SK-N-SH treated with all-trans-retinoic acid at 6 μM for 48 hours (cell line): ENCODE results near the gene HLF.

Source experiments
- ARNTL ChIP-seq: fragments of 450-650 bp; formaldehyde crosslinking; IDR thresholded peaks from 2 replicates; pipeline ENCODE4 v1.5.0; 2020; ENCODE audit warnings: low read depth, mild to moderate bottlenecking, moderate library complexity, borderline replicate concordance
- BACH2 ChIP-seq: fragments of 250-450 bp; sonication (Bioruptor Pico); IDR thresholded peaks from 2 replicates; pipeline ENCODE4 v1.9.0; 2021; ENCODE audit warnings: mild to moderate bottlenecking, borderline replicate concordance
- GLIS3 ChIP-seq: fragments of 250-450 bp; sonication (Bioruptor Pico); IDR thresholded peaks from 2 replicates; pipeline ENCODE4 v1.5.0; 2020; ENCODE audit warnings: mild to moderate bottlenecking, moderate library complexity
- OSR1 ChIP-seq: fragments of 250-450 bp; sonication (Bioruptor Pico); IDR thresholded peaks from 2 replicates; pipeline ENCODE4 v1.8.0; 2022; ENCODE audit warnings: moderate library complexity, mild to moderate bottlenecking, inconsistent platforms
- POU6F1 ChIP-seq: fragments of 250-450 bp; sonication (Bioruptor Pico); IDR thresholded peaks from 2 replicates; pipeline ENCODE4 v1.8.0; 2021; ENCODE audit warnings: low read depth, mild to moderate bottlenecking, moderate library complexity, borderline replicate concordance
- PPARA ChIP-seq: fragments of 250-450 bp; sonication (Bioruptor Pico); IDR thresholded peaks from 2 replicates; pipeline ENCODE4 v1.5.0; 2020; ENCODE audit warnings: mild to moderate bottlenecking, borderline replicate concordance
- RARB ChIP-seq: fragments of 250-450 bp; sonication (Bioruptor Pico); IDR thresholded peaks from 2 replicates; pipeline ENCODE4 v1.8.0; 2021; ENCODE audit warnings: mild to moderate bottlenecking, moderate library complexity
- SNAI2 ChIP-seq: fragments of 250-450 bp; sonication (Bioruptor Pico); IDR thresholded peaks from 2 replicates; pipeline ENCODE4 v1.5.0; 2020; ENCODE audit warnings: mild to moderate bottlenecking, moderate library complexity
- TOX ChIP-seq: fragments of 250-450 bp; sonication (Bioruptor Pico); IDR thresholded peaks from 2 replicates; pipeline ENCODE4 v1.8.0; 2021; ENCODE audit warnings: mild to moderate bottlenecking, moderate library complexity, borderline replicate concordance
- TSHZ2 ChIP-seq: fragments of 250-450 bp; sonication (Bioruptor Pico); IDR thresholded peaks from 2 replicates; pipeline ENCODE4 v1.5.0; 2020; ENCODE audit warnings: mild to moderate bottlenecking, moderate library complexity
- ZC3H10 ChIP-seq: fragments of 250-450 bp; sonication (Bioruptor Pico); IDR thresholded peaks from 2 replicates; pipeline ENCODE4 v1.5.1; 2021; ENCODE audit warnings: mild to moderate bottlenecking, moderate library complexity
- ZFP3 ChIP-seq: fragments of 250-450 bp; sonication (Bioruptor Pico); IDR thresholded peaks from 2 replicates; pipeline ENCODE4 v1.5.0; 2020; ENCODE audit warnings: mild to moderate bottlenecking, moderate library complexity
- ZNF565 ChIP-seq: fragments of 450-650 bp; formaldehyde crosslinking; conservative IDR thresholded peaks from 2 replicates; pipeline ENCODE4 v1.5.0; 2020; ENCODE audit warnings: low read depth, mild to moderate bottlenecking, moderate library complexity
- TF ChIP-seq, protein P1 (sequence below): fragments of 250-450 bp; sonication (Bioruptor Pico); IDR thresholded peaks from 2 replicates; pipeline ENCODE4 v1.8.0; 2020; ENCODE audit warnings: mild to moderate bottlenecking, moderate library complexity, borderline replicate concordance

- TF ChIP-seq, protein P1, sequence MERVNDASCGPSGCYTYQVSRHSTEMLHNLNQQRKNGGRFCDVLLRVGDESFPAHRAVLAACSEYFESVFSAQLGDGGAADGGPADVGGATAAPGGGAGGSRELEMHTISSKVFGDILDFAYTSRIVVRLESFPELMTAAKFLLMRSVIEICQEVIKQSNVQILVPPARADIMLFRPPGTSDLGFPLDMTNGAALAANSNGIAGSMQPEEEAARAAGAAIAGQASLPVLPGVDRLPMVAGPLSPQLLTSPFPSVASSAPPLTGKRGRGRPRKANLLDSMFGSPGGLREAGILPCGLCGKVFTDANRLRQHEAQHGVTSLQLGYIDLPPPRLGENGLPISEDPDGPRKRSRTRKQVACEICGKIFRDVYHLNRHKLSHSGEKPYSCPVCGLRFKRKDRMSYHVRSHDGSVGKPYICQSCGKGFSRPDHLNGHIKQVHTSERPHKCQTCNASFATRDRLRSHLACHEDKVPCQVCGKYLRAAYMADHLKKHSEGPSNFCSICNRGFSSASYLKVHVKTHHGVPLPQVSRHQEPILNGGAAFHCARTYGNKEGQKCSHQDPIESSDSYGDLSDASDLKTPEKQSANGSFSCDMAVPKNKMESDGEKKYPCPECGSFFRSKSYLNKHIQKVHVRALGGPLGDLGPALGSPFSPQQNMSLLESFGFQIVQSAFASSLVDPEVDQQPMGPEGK (CRISPR knock-in tag), result no peak
- TF ChIP-seq SNAI2, result no peak
- no peak for TF ChIP-seq BACH2
- no peak for TF ChIP-seq GLIS3 (CRISPR knock-in tag)
- no peak for TF ChIP-seq OSR1 (CRISPR knock-in tag)
- TF ChIP-seq POU6F1 (CRISPR knock-in tag), result no peak
- TF ChIP-seq TSHZ2 (CRISPR knock-in tag), result no peak
- TF ChIP-seq TOX (CRISPR knock-in tag), result no peak
- no peak for TF ChIP-seq PPARA (CRISPR knock-in tag)
- TF ChIP-seq RARB (CRISPR knock-in tag), result no peak
- TF ChIP-seq ZNF565 (CRISPR knock-in tag), result no peak
- TF ChIP-seq ZC3H10, result no peak
- no peak for TF ChIP-seq ARNTL (CRISPR knock-in tag)
- no peak for TF ChIP-seq ZFP3 (CRISPR knock-in tag)
Observed at GRCh38 chr17:55336426-55336825, 71.7 kb downstream of the HLF start.
